ENCODE measurements around the gene TPRX1.
"Not testable (repeated sequence)": the region's sequence is repeated elsewhere in the genome, so short reads cannot be mapped to it uniquely, and the experiment has no call there.

Gene TPRX1

GRCh38 chr19:47804451-47804850, at the start of gene TPRX1:
Gene TPRX1 (minus strand): TSS chr19:47804551. CDS start chr19:47804539, 12 bp downstream.
- not testable (repeated sequence) for DNase-seq

GRCh38 chr19:47853003-47853402, 48.7 kb upstream of the TPRX1 start:
- DNase-seq = no peak

- peak; percentile 2 for DNase-seq
These were observed 44.6 kb upstream of the TPRX1 start for GRCh38 chr19:47848823-47849473.

GRCh38 chr19:47848425-47848822, 44.1 kb upstream of the TPRX1 start:
- DNase-seq = no peak

- no peak for DNase-seq
These were observed 38.6 kb upstream of the TPRX1 start for GRCh38 chr19:47842941-47843340.

- no peak for DNase-seq
These were observed 35.6 kb upstream of the TPRX1 start for GRCh38 chr19:47839913-47840312.

- no peak for DNase-seq
These were observed 35.1 kb upstream of the TPRX1 start for GRCh38 chr19:47839411-47839810.

GRCh38 chr19:47836038-47836437, 31.7 kb upstream of the TPRX1 start:
- DNase-seq = no peak

GRCh38 chr19:47832723-47833122, 28.4 kb upstream of the TPRX1 start:
- no peak for DNase-seq

GRCh38 chr19:47826800-47827199, 22.4 kb upstream of the TPRX1 start:
- no peak for DNase-seq

GRCh38 chr19:47824396-47824795, 20.0 kb upstream of the TPRX1 start:
- no peak for DNase-seq

GRCh38 chr19:47821460-47822020, 17.2 kb upstream of the TPRX1 start, which contains the start of gene CRX:
Gene CRX (plus strand): TSS chr19:47821937. CDS start chr19:47834444, 12,507 bp downstream.
- DNase-seq = no peak

- no peak for DNase-seq
These were observed 16.1 kb upstream of the TPRX1 start for GRCh38 chr19:47820410-47820809.

GRCh38 chr19:47819858-47820257, 15.5 kb upstream of the TPRX1 start:
- DNase-seq = no peak

GRCh38 chr19:47818221-47818620, 13.9 kb upstream of the TPRX1 start:
- DNase-seq = not testable (repeated sequence)

- not testable (repeated sequence) for DNase-seq
These were observed 11.9 kb upstream of the TPRX1 start for GRCh38 chr19:47816270-47816669.

GRCh38 chr19:47813995-47814328, 9.6 kb upstream of the TPRX1 start:
- no peak for DNase-seq

- peak; percentile 47 for DNase-seq
These were observed 9.1 kb upstream of the TPRX1 start for GRCh38 chr19:47813304-47813994.

- no peak for DNase-seq
These were observed 2.1 kb upstream of the TPRX1 start for GRCh38 chr19:47806435-47806834.

GRCh38 chr19:47805313-47805712, 962 bp upstream of the TPRX1 start:
- DNase-seq = no peak

GRCh38 chr19:47803671-47804070, 680 bp downstream of the TPRX1 start:
- DNase-seq = not testable (repeated sequence)

GRCh38 chr19:47803148-47803547, 1.2 kb downstream of the TPRX1 start:
- DNase-seq = not testable (repeated sequence)

GRCh38 chr19:47802521-47803043, 1.8 kb downstream of the TPRX1 start:
- no peak for DNase-seq

GRCh38 chr19:47801270-47801669, 3.1 kb downstream of the TPRX1 start:
- no peak for DNase-seq
